Activated naive CD8-positive, alpha-beta T cell treated with anti-CD3 and anti-CD28 coated beads for 36 hours (primary cell): ENCODE results near the gene IRS2. TPM values are rescaled to one million over a fixed set of nuclear protein-coding genes. Genes with fewer than 3 reads are reported as not detected.

Experiments used
- DNase-seq: peaks from one replicate; pipeline ENCODE4 v3.0.0; 2021
- H3K27ac Mint-ChIP-seq: one replicate; pipeline ENCODE4 v1.8.0; 2022; ENCODE audit warnings: mild to moderate bottlenecking, moderate library complexity, mixed read lengths
- H3K27me3 Mint-ChIP-seq: one replicate; pipeline ENCODE4 v1.8.0; 2022; ENCODE audit warnings: mild to moderate bottlenecking, mixed read lengths
- H3K36me3 Mint-ChIP-seq: one replicate; pipeline ENCODE4 v1.8.0; 2021; ENCODE audit warnings: mild to moderate bottlenecking, mixed read lengths
- H3K4me1 Mint-ChIP-seq: one replicate; pipeline ENCODE4 v1.8.0; 2021; ENCODE audit warnings: mixed read lengths
- H3K4me3 Mint-ChIP-seq: one replicate; pipeline ENCODE4 v1.8.0; 2022; ENCODE audit warnings: mild to moderate bottlenecking, moderate library complexity, mixed read lengths
- H3K9me3 Mint-ChIP-seq: one replicate; pipeline ENCODE4 v1.8.0; 2022; ENCODE audit warnings: mixed read lengths
- total RNA-seq, 2 experiments: library from RNA; stranded (reverse); gene quantifications; one replicate each; pipeline ENCODE4 v1.2.3, GENCODE V29; 2021

Gene IRS2
- total RNA-seq, 2 experiments from 2014 or later: 1.8 to 1.9 TPM

- no peak overlapping the region for H3K4me3 Mint-ChIP-seq
- H3K36me3 Mint-ChIP-seq: no peaks in the 10 kb centered on the region
- H3K4me1 Mint-ChIP-seq: no peaks in the 10 kb centered on the region
- no peak overlapping the region for H3K27ac Mint-ChIP-seq
- no peaks in the 10 kb centered on the region for H3K9me3 Mint-ChIP-seq
- peaks cover 25% of the 10 kb centered on the region for H3K27me3 Mint-ChIP-seq
- no peak for DNase-seq
These were observed 26.0 kb upstream of the IRS2 start for GRCh38 chr13:109812382-109812781.

- no peak overlapping the region for H3K4me3 Mint-ChIP-seq
- H3K27ac Mint-ChIP-seq: no peak overlapping the region
- H3K4me1 Mint-ChIP-seq: no peaks in the 10 kb centered on the region
- H3K27me3 Mint-ChIP-seq: peaks cover 20% of the 10 kb centered on the region
- DNase-seq: no peak
- H3K9me3 Mint-ChIP-seq: no peaks in the 10 kb centered on the region
- H3K36me3 Mint-ChIP-seq: no peaks in the 10 kb centered on the region
These were observed 24.6 kb upstream of the IRS2 start for GRCh38 chr13:109810761-109811510.

- no peak overlapping the region for H3K27ac Mint-ChIP-seq
- H3K4me1 Mint-ChIP-seq: no peaks in the 10 kb centered on the region
- peaks cover 26% of the 10 kb centered on the region for H3K27me3 Mint-ChIP-seq
- no peak for DNase-seq
- no peaks in the 10 kb centered on the region for H3K9me3 Mint-ChIP-seq
- no peaks in the 10 kb centered on the region for H3K36me3 Mint-ChIP-seq
- no peak overlapping the region for H3K4me3 Mint-ChIP-seq
These were observed 23.0 kb upstream of the IRS2 start for GRCh38 chr13:109809216-109809932.

- peaks cover 33% of the 10 kb centered on the region for H3K27me3 Mint-ChIP-seq
- DNase-seq: no peak
- no peak overlapping the region for H3K4me3 Mint-ChIP-seq
- H3K36me3 Mint-ChIP-seq: no peaks in the 10 kb centered on the region
- no peak overlapping the region for H3K27ac Mint-ChIP-seq
- no peaks in the 10 kb centered on the region for H3K9me3 Mint-ChIP-seq
- H3K4me1 Mint-ChIP-seq: no peaks in the 10 kb centered on the region
These were observed 21.0 kb upstream of the IRS2 start for GRCh38 chr13:109807345-109807744.

GRCh38 chr13:109804654-109805053 lies 18.3 kb upstream of the IRS2 start:
- Mint-ChIP-seq H3K36me3 (no peaks in the 10 kb centered on the region), H3K4me1 (no peaks in the 10 kb centered on the region), H3K27me3 (peaks cover 30% of the 10 kb centered on the region), H3K27ac (no peak overlapping the region), H3K9me3 (no peaks in the 10 kb centered on the region), H3K4me3 (no peak overlapping the region)
- no peak for DNase-seq

- DNase-seq: no peak
- no peaks in the 10 kb centered on the region for H3K36me3 Mint-ChIP-seq
- no peaks in the 10 kb centered on the region for H3K4me1 Mint-ChIP-seq
- no peak overlapping the region for H3K4me3 Mint-ChIP-seq
- H3K9me3 Mint-ChIP-seq: no peaks in the 10 kb centered on the region
- peaks cover 24% of the 10 kb centered on the region for H3K27me3 Mint-ChIP-seq
- no peak overlapping the region for H3K27ac Mint-ChIP-seq
These were observed 17.4 kb upstream of the IRS2 start for GRCh38 chr13:109803825-109804224.

GRCh38 chr13:109802936-109803335 lies 16.6 kb upstream of the IRS2 start:
- H3K36me3 Mint-ChIP-seq: no peaks in the 10 kb centered on the region
- peaks cover 24% of the 10 kb centered on the region for H3K27me3 Mint-ChIP-seq
- H3K27ac Mint-ChIP-seq: no peak overlapping the region
- no peak for DNase-seq
- H3K4me3 Mint-ChIP-seq: no peak overlapping the region
- no peaks in the 10 kb centered on the region for H3K9me3 Mint-ChIP-seq
- H3K4me1 Mint-ChIP-seq: no peaks in the 10 kb centered on the region

GRCh38 chr13:109795011-109795410 lies 8.6 kb upstream of the IRS2 start:
- no peaks in the 10 kb centered on the region for H3K9me3 Mint-ChIP-seq
- peaks cover 21% of the 10 kb centered on the region for H3K27me3 Mint-ChIP-seq
- H3K4me3 Mint-ChIP-seq: no peak overlapping the region
- H3K4me1 Mint-ChIP-seq: peaks cover 6% of the 10 kb centered on the region
- no peak overlapping the region for H3K27ac Mint-ChIP-seq
- no peak for DNase-seq
- H3K36me3 Mint-ChIP-seq: no peaks in the 10 kb centered on the region

- Mint-ChIP-seq H3K36me3 (no peaks in the 10 kb centered on the region), H3K27me3 (peaks cover 25% of the 10 kb centered on the region), H3K27ac (no peak overlapping the region), H3K9me3 (no peaks in the 10 kb centered on the region), H3K4me1 (peaks cover 9% of the 10 kb centered on the region), H3K4me3 (no peak overlapping the region)
- DNase-seq: no peak
These were observed 7.7 kb upstream of the IRS2 start for GRCh38 chr13:109794095-109794494.

GRCh38 chr13:109792416-109793059 lies 6.2 kb upstream of the IRS2 start:
- Mint-ChIP-seq H3K27me3 (peaks cover 31% of the 10 kb centered on the region), H3K9me3 (no peaks in the 10 kb centered on the region), H3K4me1 (peaks cover 19% of the 10 kb centered on the region), H3K27ac (no peak overlapping the region), H3K36me3 (no peaks in the 10 kb centered on the region), H3K4me3 (no peak overlapping the region)
- DNase-seq: no peak

- Mint-ChIP-seq H3K9me3 (no peaks in the 10 kb centered on the region), H3K4me1 (peaks cover 19% of the 10 kb centered on the region), H3K36me3 (no peaks in the 10 kb centered on the region), H3K4me3 (no peak overlapping the region), H3K27me3 (peaks cover 25% of the 10 kb centered on the region), H3K27ac (no peak overlapping the region)
- no peak for DNase-seq
These were observed 4.7 kb upstream of the IRS2 start for GRCh38 chr13:109790942-109791605.

GRCh38 chr13:109790086-109790485 lies 3.7 kb upstream of the IRS2 start:
- Mint-ChIP-seq H3K27me3 (peaks cover 19% of the 10 kb centered on the region), H3K4me3 (no peak overlapping the region), H3K4me1 (peaks cover 19% of the 10 kb centered on the region), H3K9me3 (no peaks in the 10 kb centered on the region), H3K36me3 (no peaks in the 10 kb centered on the region), H3K27ac (no peak overlapping the region)
- DNase-seq: no peak

GRCh38 chr13:109789262-109789661 lies 2.9 kb upstream of the IRS2 start:
- H3K4me3 Mint-ChIP-seq: no peak overlapping the region
- DNase-seq: no peak
- H3K36me3 Mint-ChIP-seq: no peaks in the 10 kb centered on the region
- no peaks in the 10 kb centered on the region for H3K9me3 Mint-ChIP-seq
- H3K27ac Mint-ChIP-seq: no peak overlapping the region
- H3K4me1 Mint-ChIP-seq: peaks cover 19% of the 10 kb centered on the region
- peaks cover 19% of the 10 kb centered on the region for H3K27me3 Mint-ChIP-seq

GRCh38 chr13:109788372-109789111 lies 2.2 kb upstream of the IRS2 start:
- peaks cover 19% of the 10 kb centered on the region for H3K27me3 Mint-ChIP-seq
- DNase-seq: no peak
- no peak overlapping the region for H3K4me3 Mint-ChIP-seq

More at GRCh38 chr13:109788372-109789111, 2.2 kb upstream of the IRS2 start:
- H3K36me3 Mint-ChIP-seq: no peaks in the 10 kb centered on the region
- no peaks in the 10 kb centered on the region for H3K9me3 Mint-ChIP-seq
- no peak overlapping the region for H3K27ac Mint-ChIP-seq
- peaks cover 19% of the 10 kb centered on the region for H3K4me1 Mint-ChIP-seq
